ENCODE measurements around the gene MRPL45. TPM values are rescaled to one million over a fixed set of nuclear protein-coding genes. Genes with fewer than 3 reads are reported as not detected.

MRPL45 gene
- total and polyA plus RNA-seq, 2 of the 13 experiments (the other 11 are each of a cell fraction or from before 2014, with no cell fraction given), result 89.5 to 157 TPM

DNA sequence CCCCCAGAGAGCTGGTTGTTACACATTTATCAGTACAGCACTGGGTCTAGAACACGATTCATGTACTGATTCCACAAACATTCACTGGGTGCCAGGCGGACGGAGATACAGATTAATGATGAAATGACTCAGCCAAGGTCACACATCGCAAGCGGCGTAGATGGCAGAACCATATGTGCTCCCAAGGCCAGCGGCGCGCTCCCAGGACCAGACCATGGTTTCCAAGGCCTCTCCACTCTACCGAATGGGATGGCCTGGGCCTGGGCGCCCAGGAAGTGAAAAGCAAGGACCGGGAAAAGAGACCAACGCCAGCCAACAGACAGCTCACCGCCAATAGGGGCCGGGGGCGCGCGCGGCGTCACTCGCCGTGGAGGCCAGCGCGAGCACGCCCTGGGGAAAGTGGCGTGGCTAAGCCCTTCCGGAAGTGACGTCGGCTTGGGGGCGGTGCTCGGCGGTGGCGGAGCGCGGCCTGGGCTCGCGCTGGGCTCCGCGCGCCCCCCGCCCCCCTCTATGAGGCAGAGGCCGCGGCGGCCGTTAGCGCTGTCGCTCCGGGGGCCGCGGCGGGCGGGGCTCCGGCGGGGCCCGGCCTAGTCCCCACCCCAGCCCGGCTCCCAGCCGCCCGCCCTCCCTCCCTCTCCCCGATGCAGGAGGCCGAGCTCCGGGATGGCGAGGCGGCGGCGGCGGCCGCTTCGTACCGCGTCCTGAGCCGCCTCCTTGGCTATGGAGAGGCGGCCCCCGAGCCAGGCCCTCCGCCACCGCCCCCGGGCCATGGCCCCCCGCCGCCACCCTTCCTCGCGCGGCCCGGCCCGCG lies 54.6 kb downstream of the MRPL45 start, which contains the start of gene SOCS7 (continued):
- TF ChIP-seq ZBTB40 (IDR thresholded peaks at IDR 0.05), result no peak
- TF ChIP-seq ZBTB40 (CRISPR knock-in tag; IDR thresholded peaks at IDR 0.05), result peak; percentile 88
- no peak for TF ChIP-seq ZNF207 (IDR thresholded peaks at IDR 0.05; ENCODE audit: borderline replicate concordance)
- TF ChIP-seq ZNF598 (CRISPR knock-in tag; IDR thresholded peaks at IDR 0.05; ENCODE audit: borderline replicate concordance), result peak; percentile 87; the same call in 1 of the 2 replicates
- TF ChIP-seq, protein P1, sequence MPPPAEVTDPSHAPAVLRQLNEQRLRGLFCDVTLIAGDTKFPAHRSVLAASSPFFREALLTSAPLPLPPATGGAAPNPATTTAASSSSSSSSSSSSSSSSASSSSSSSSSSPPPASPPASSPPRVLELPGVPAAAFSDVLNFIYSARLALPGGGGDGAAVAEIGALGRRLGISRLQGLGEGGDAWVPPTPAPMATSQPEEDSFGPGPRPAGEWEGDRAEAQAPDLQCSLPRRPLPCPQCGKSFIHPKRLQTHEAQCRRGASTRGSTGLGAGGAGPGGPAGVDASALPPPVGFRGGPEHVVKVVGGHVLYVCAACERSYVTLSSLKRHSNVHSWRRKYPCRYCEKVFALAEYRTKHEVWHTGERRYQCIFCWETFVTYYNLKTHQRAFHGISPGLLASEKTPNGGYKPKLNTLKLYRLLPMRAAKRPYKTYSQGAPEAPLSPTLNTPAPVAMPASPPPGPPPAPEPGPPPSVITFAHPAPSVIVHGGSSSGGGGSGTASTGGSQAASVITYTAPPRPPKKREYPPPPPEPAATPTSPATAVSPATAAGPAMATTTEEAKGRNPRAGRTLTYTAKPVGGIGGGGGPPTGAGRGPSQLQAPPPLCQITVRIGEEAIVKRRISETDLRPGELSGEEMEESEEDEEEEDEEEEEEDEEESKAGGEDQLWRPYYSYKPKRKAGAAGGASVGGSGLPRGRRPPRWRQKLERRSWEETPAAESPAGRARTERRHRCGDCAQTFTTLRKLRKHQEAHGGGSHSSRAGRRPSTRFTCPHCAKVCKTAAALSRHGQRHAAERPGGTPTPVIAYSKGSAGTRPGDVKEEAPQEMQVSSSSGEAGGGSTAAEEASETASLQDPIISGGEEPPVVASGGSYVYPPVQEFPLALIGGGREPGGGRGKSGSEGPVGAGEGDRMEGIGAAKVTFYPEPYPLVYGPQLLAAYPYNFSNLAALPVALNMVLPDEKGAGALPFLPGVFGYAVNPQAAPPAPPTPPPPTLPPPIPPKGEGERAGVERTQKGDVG (CRISPR knock-in tag; IDR thresholded peaks at IDR 0.05; ENCODE audit: borderline replicate concordance), result no peak
- peak; percentile 92 for TF ChIP-seq ZNF644 (CRISPR knock-in tag; IDR thresholded peaks at IDR 0.05; ENCODE audit: low read depth)
- peak; percentile 69 for TF ChIP-seq PRDM15 (CRISPR knock-in tag; IDR thresholded peaks at IDR 0.05)
- no peak for TF ChIP-seq ZNF780A (CRISPR knock-in tag; IDR thresholded peaks at IDR 0.05)
- TF ChIP-seq PHF8 (CRISPR knock-in tag; IDR thresholded peaks at IDR 0.05), result peak; percentile 98
- peak; percentile 91 for TF ChIP-seq NRL (CRISPR knock-in tag; IDR thresholded peaks at IDR 0.05; ENCODE audit: borderline replicate concordance)
- TF ChIP-seq NCOA1 (CRISPR knock-in tag; IDR thresholded peaks at IDR 0.05), result peak; percentile 79; the same call in 1 of the 2 replicates
- TF ChIP-seq NFRKB (IDR thresholded peaks at IDR 0.05), result no peak
